Lung (tissue), 12 donors: ENCODE data around the gene GEN1. TPM values are rescaled to one million over a fixed set of nuclear protein-coding genes. Genes with fewer than 3 reads are reported as not detected.
A peak's percentile ranks its signal among the peaks of the same experiment; 100 is the strongest.

Experiments
- ATAC-seq: fragments of 200-7000 bp; cut with Tn5 transposase; one replicate; pipeline ENCODE4 v1.9.1; 2020; ENCODE audit warnings: moderate number of reproducible peaks; ENCODE audit not compliant: insufficient read depth, low FRiP score
- DNase-seq, 3 donors: peaks; one replicate each; pipeline ENCODE4 v3.0.0-alpha.2; 2013 to 2017
- H3K27ac ChIP-seq, 2 donors: one replicate each; pipeline ENCODE4 v1.5.1; 2013; ENCODE audit warnings: mild to moderate bottlenecking in 2 of 2, moderate library complexity in 2 of 2, control low read depth in 1 of 2, inconsistent platforms in 1 of 2, low read depth in 1 of 2, low read length in 1 of 2
- H3K27me3 ChIP-seq, 3 donors: one replicate each; pipeline ENCODE4 v1.5.1; 2013; ENCODE audit warnings: low read length in 2 of 3; ENCODE audit not compliant: control insufficient read depth in 3 of 3, insufficient read depth in 3 of 3
- H3K36me3 ChIP-seq, 4 donors: one replicate each; pipeline ENCODE4 v1.5.1; 2013; ENCODE audit warnings: low read length in 4 of 4, mild to moderate bottlenecking in 1 of 4, moderate library complexity in 1 of 4; ENCODE audit not compliant: control insufficient read depth in 4 of 4, insufficient read depth in 4 of 4
- H3K4me1 ChIP-seq, 5 donors: one replicate each; pipeline ENCODE4 v1.5.1; 2013; ENCODE audit warnings: low read length in 5 of 5, mild to moderate bottlenecking in 2 of 5, moderate library complexity in 1 of 5; ENCODE audit not compliant: control insufficient read depth in 5 of 5, insufficient read depth in 5 of 5
- H3K4me3 ChIP-seq: one replicate; pipeline ENCODE4 v1.5.1; 2013; ENCODE audit warnings: mild to moderate bottlenecking, control low read depth, moderate library complexity
- H3K9ac ChIP-seq, 2 donors: one replicate each; pipeline ENCODE4 v1.5.1; 2013; ENCODE audit warnings: low read length in 2 of 2, control low read depth in 1 of 2; ENCODE audit not compliant: insufficient read depth in 1 of 2
- H3K9me3 ChIP-seq, 4 donors: one replicate each; pipeline ENCODE4 v1.5.1; 2013; ENCODE audit warnings: low read length in 3 of 4, mild to moderate bottlenecking in 1 of 4, moderate library complexity in 1 of 4; ENCODE audit not compliant: control insufficient read depth in 4 of 4, insufficient read depth in 3 of 4
- CTCF ChIP-seq: IDR thresholded peaks from 2 replicates; pipeline ENCODE4 v1.5.1; 2012; ENCODE audit warnings: mild to moderate bottlenecking; ENCODE audit errors: control extremely low read depth, extremely low read depth
- WGBS, 2 donors: extraction: QIAGEN DNeasy Blood & Tissue Kit; methylation state at CpG; one replicate each; pipeline ENCODE4 v1.1.7; 2013; 5-methylcytosine and 5-hydroxymethylcytosine counted together
- polyA plus RNA-seq, 2 donors: library from polyadenylated mRNA; stranded (reverse); fragments of 200-250 nt; gene quantifications; one replicate each; pipeline ENCODE4 v1.2.1, GENCODE V29; 2013
- total RNA-seq, 2 donors: library from RNA; depleted of rRNA in 1 of 2; stranded (reverse); fragments of >200 nt in 1 of 2; gene quantifications; one replicate each; pipeline ENCODE4 v1.2.1, GENCODE V29; 2014 to 2021
- donor health status: control.
- donor health status: control.
- donor health status: Bipolar disorder and iron deficiency.
- donor health status: healthy.
- donor health status: DM: yes; HTN: yes; CAD: no.

The GEN1 gene
- total and polyA plus RNA-seq, 4 donors: 1.8 to 10.6 (median 4.0) TPM

DNA sequence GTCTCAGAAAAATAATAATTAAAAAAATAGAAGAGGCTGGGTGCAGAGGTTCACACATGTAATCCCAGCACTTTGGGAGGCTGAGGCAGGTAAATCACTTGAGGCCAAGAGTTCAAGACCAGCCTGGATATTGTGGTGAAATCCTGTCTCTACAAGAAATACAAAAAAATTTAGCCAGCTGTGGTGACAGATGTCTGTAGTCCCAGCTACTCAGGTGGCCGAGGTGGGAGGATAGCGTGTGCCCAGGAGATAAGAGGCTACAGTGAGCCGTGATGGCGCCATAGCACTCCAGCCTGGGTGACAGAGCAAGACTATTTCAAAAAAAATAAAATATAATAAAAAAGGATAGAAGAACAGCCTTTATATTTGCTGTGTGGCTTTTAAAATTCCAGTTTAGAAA lies 36.3 kb upstream of the GEN1 start:
- Histone ChIP-seq H3K9me3 (no peaks in the 10 kb centered on the region), H3K27me3 (no peaks in the 10 kb centered on the region), H3K9ac (no peak overlapping the region), H3K4me1 (no peaks in the 10 kb centered on the region), H3K36me3 (peaks cover 14 to 43% (median 27%) of the 10 kb centered on the region in 4 donors), H3K27ac (no peak overlapping the region), H3K4me3 (no peak overlapping the region)
- no peak for TF ChIP-seq CTCF
- no peak for DNase-seq
- 91 to 96% methylated on average over 4 of the region's 4 CpGs for WGBS, 2 donors
- ATAC-seq: no peak

GRCh38 chr2:17718689-17719088 lies 35.2 kb upstream of the GEN1 start:
- no peak for TF ChIP-seq CTCF
- ATAC-seq: no peak
- WGBS, 2 donors: 81 to 84% methylated on average over 5 of the region's 5 CpGs

GRCh38 chr2:17719562-17720371 lies 34.2 kb upstream of the GEN1 start:
- H3K9me3 ChIP-seq: no peaks in the 10 kb centered on the region
- peak; percentile 58 for TF ChIP-seq CTCF
- H3K9ac ChIP-seq: no peak overlapping the region
- no peaks in the 10 kb centered on the region for H3K27me3 ChIP-seq
- no peak overlapping the region for H3K27ac ChIP-seq
- H3K36me3 ChIP-seq: peaks cover 5 to 35% (median 20%) of the 10 kb centered on the region in 4 donors
- WGBS, 2 donors: 77 to 79% methylated on average over 4 of the region's 4 CpGs
- no peak for ATAC-seq
- H3K4me3 ChIP-seq: no peak overlapping the region
- DNase-seq: peak in 2 of 3 donors; percentile 7 to 17
- no peaks in the 10 kb centered on the region for H3K4me1 ChIP-seq

More at GRCh38 chr2:17718689-17719088, 35.2 kb upstream of the GEN1 start:
- no peak overlapping the region for H3K27ac ChIP-seq
- H3K27me3 ChIP-seq: no peaks in the 10 kb centered on the region
- H3K4me1 ChIP-seq: no peaks in the 10 kb centered on the region
- no peak overlapping the region for H3K9ac ChIP-seq
- no peaks in the 10 kb centered on the region for H3K9me3 ChIP-seq
- peaks cover 10 to 40% (median 25%) of the 10 kb centered on the region in 4 donors for H3K36me3 ChIP-seq
- no peak overlapping the region for H3K4me3 ChIP-seq
- DNase-seq: no peak
